B cell (primary cell): ENCODE data around the gene HEPACAM. TPM values are rescaled to one million over a fixed set of nuclear protein-coding genes. Genes with fewer than 3 reads are reported as not detected.

Experiments used
- ATAC-seq: fragments of 200-7000 bp; cut with Tn5 transposase; one replicate; pipeline ENCODE4 v1.10.0; 2021; ENCODE audit warnings: low read depth, mild to moderate bottlenecking, moderate number of reproducible peaks, moderate library complexity
- CTCF ChIA-PET: fragments of 350-600 bp; sonication (Branson Sonifier 250); formaldehyde crosslinking; loops from one replicate; lab custom pipeline; 2021; ENCODE audit warnings: antibody characterized with exemption, inconsistent platforms; lab: Charles Lee
- POLR2A ChIA-PET: fragments of 350-600 bp; sonication (Branson Sonifier 250); formaldehyde crosslinking; loops from one replicate; lab custom pipeline; 2021; ENCODE audit warnings: antibody characterized with exemption; lab: Charles Lee
- DNase-seq: peaks from one replicate; pipeline ENCODE4 v3.0.0; 2013
- H2AFZ ChIP-seq: 2 replicates; pipeline ENCODE4 v1.6.1; 2012; ENCODE audit warnings: mild to moderate bottlenecking, low read depth, low read length; ENCODE audit not compliant: insufficient read depth, poor library complexity, severe bottlenecking
- H3K27ac ChIP-seq, 2 donors: 1 replicate in 1 of 2; 2 replicates in 1 of 2; pipeline ENCODE4 v1.5.1; 2012 to 2013; ENCODE audit warnings: low read length in 2 of 2, mild to moderate bottlenecking in 2 of 2, moderate library complexity in 1 of 2
- H3K27me3 ChIP-seq, 4 experiments: fragments of 200-600 bp in 1 of 4; sonication (generic) in 1 of 4; replicated peaks in 1 of 4; 1 replicate in 2 of 4; 2 replicates in 2 of 4; pipeline versions ENCODE4 v1.6.1 to v1.7.0; 2013 to 2016; ENCODE audit warnings: low read length in 3 of 4, mild to moderate bottlenecking in 2 of 4, mixed read lengths in 1 of 4, moderate library complexity in 1 of 4; ENCODE audit not compliant: insufficient read depth in 4 of 4, control insufficient read depth in 3 of 4; ENCODE audit errors: control extremely low read depth in 1 of 4
- H3K36me3 ChIP-seq, 2 experiments: replicated peaks in 1 of 2; 1 replicate in 1 of 2; 2 replicates in 1 of 2; pipeline versions ENCODE4 v1.6.1 to v1.7.1; 2013; ENCODE audit warnings: low read length in 1 of 2; ENCODE audit not compliant: insufficient read depth in 2 of 2, control insufficient read depth in 1 of 2; ENCODE audit errors: control extremely low read depth in 1 of 2, extremely low read depth in 1 of 2
- H3K4me1 ChIP-seq, 2 donors: fragments of 200-600 bp in 1 of 2; sonication (generic) in 1 of 2; 1 replicate in 1 of 2; 2 replicates in 1 of 2; pipeline versions ENCODE4 v1.5.1 to v1.6.1; 2013 to 2017; ENCODE audit warnings: low read length in 2 of 2; ENCODE audit not compliant: control insufficient read depth in 2 of 2, insufficient read depth in 2 of 2
- H3K4me2 ChIP-seq: replicated peaks from 2 replicates; pipeline ENCODE3; 2012; ENCODE audit warnings: mild to moderate bottlenecking, low read depth, low read length; ENCODE audit not compliant: poor library complexity, severe bottlenecking
- H3K4me3 ChIP-seq, 5 experiments: fragments of 200-600 bp in 1 of 5; sonication (generic) in 1 of 5; 1 replicate in 3 of 5; 2 replicates in 2 of 5; pipeline versions ENCODE4 v1.5.1 to v1.7.0; 2011 to 2016; ENCODE audit warnings: low read length in 4 of 5, mild to moderate bottlenecking in 4 of 5, low read depth in 2 of 5, control low read depth in 1 of 5, moderate library complexity in 1 of 5; ENCODE audit not compliant: insufficient read depth in 1 of 5; ENCODE audit errors: control extremely low read depth in 1 of 5, extremely low read depth in 1 of 5
- H3K79me2 ChIP-seq: fragments of 200-600 bp; sonication (generic); one replicate; pipeline ENCODE4 v1.6.0; 2016; ENCODE audit warnings: low read length; ENCODE audit not compliant: control insufficient read depth, insufficient read depth
- H3K9ac ChIP-seq: fragments of 200-600 bp; sonication (generic); 2 replicates; pipeline ENCODE4 v1.6.1; 2017; ENCODE audit warnings: mild to moderate bottlenecking, low read length, moderate library complexity
- H3K9me3 ChIP-seq, 3 donors: one replicate each; pipeline versions ENCODE4 v1.6.1 to v1.7.1; 2013; ENCODE audit warnings: low read length in 2 of 3; ENCODE audit not compliant: control insufficient read depth in 2 of 3, insufficient read depth in 1 of 3; ENCODE audit errors: control extremely low read depth in 1 of 3
- H4K20me1 ChIP-seq: 2 replicates; pipeline ENCODE4 v1.6.0; 2012; ENCODE audit warnings: mild to moderate bottlenecking, low read length; ENCODE audit not compliant: insufficient read depth, control insufficient read depth, poor library complexity, severe bottlenecking
- H3K27ac Mint-ChIP-seq: one replicate; pipeline ENCODE4 v1.8.0; 2021; ENCODE audit warnings: mixed read lengths
- H3K27me3 Mint-ChIP-seq: one replicate; pipeline ENCODE4 v1.8.0; 2021; ENCODE audit warnings: mixed read lengths
- H3K4me1 Mint-ChIP-seq: one replicate; pipeline ENCODE4 v1.8.0; 2021; ENCODE audit warnings: mixed read lengths
- H3K4me3 Mint-ChIP-seq: one replicate; pipeline ENCODE4 v1.8.0; 2021; ENCODE audit warnings: mixed read lengths
- H3K9me3 Mint-ChIP-seq: one replicate; pipeline ENCODE4 v1.8.0; 2022; ENCODE audit warnings: mixed read lengths; ENCODE audit not compliant: insufficient read depth
- EZH2 ChIP-seq: IDR thresholded peaks from 2 replicates; pipeline ENCODE4 v1.6.1; 2012; ENCODE audit warnings: borderline replicate concordance, low read depth, mild to moderate bottlenecking, moderate library complexity, low read length; ENCODE audit not compliant: insufficient read depth, poor library complexity, severe bottlenecking
- WGBS: methylation state at CpG from one replicate; pipeline ENCODE4 v1.1.5; 2013; ENCODE audit warnings: missing lambda C conversion rate; ENCODE audit not compliant: insufficient coverage; 5-methylcytosine and 5-hydroxymethylcytosine counted together
- intact Hi-C: fragments of 100-400 bp; cut with micrococcal nuclease; formaldehyde crosslinking; loops from one replicate; pipeline ENCODE4 v1.10.0; 2022
- polyA plus RNA-seq: library from polyadenylated mRNA; depleted of rRNA; stranded (reverse); fragments of >200 nt; gene quantifications from 2 replicates; pipeline ENCODE4 v1.2.3, GENCODE V29; 2012
- total RNA-seq, 2 donors: library from RNA; stranded (reverse); fragments of 120-200 nt in 1 of 2; gene quantifications; 1 replicate in 1 of 2; 2 replicates in 1 of 2; pipeline versions ENCODE4 v1.2.3 to v1.2.4, GENCODE V29; 2013 to 2022
- TF ChIP-seq, protein P1 (sequence below): fragments of 200-600 bp; IDR thresholded peaks from one replicate; pipeline ENCODE4 v1.8.0; 2022; ENCODE audit warnings: antibody characterized with exemption, mild to moderate bottlenecking

Gene HEPACAM
- total and polyA plus RNA-seq, 2 donors (not counting 1 experiment from before 2014, with no cell fraction given), result not detected

GRCh38 chr11:124902616-124903015 is 33.2 kb downstream of the HEPACAM start:
- Histone ChIP-seq H3K79me2 (no peaks in the 10 kb centered on the region), H2AFZ (no peak overlapping the region), H3K27ac (no peak overlapping the region), H3K4me1 (no peaks in the 10 kb centered on the region), H4K20me1 (no peaks in the 10 kb centered on the region), H3K36me3 (no peaks in the 10 kb centered on the region), H3K9me3 (no peaks in the 10 kb centered on the region), H3K4me2 (no peak overlapping the region), H3K4me3 (no peak overlapping the region), H3K27me3 (peaks cover 0 to 3% (median 0%) of the 10 kb centered on the region in 4 experiments), H3K9ac (no peak overlapping the region)
- no peaks in the 10 kb centered on the region for H3K9me3 Mint-ChIP-seq
- H3K4me1 Mint-ChIP-seq, result no peaks in the 10 kb centered on the region
- ATAC-seq (no peak), DNase-seq (no peak)
- WGBS, result no CpG with 5 or more reads among the region's 1 CpG
- POLR2A ChIA-PET, result no interaction called here
- no peak overlapping the region for H3K4me3 Mint-ChIP-seq
- CTCF ChIA-PET, result no interaction called here
- H3K27ac Mint-ChIP-seq, result no peak overlapping the region
- peaks cover 44% of the 10 kb centered on the region for H3K27me3 Mint-ChIP-seq
- TF ChIP-seq EZH2, result no peak
- TF ChIP-seq, protein P1, sequence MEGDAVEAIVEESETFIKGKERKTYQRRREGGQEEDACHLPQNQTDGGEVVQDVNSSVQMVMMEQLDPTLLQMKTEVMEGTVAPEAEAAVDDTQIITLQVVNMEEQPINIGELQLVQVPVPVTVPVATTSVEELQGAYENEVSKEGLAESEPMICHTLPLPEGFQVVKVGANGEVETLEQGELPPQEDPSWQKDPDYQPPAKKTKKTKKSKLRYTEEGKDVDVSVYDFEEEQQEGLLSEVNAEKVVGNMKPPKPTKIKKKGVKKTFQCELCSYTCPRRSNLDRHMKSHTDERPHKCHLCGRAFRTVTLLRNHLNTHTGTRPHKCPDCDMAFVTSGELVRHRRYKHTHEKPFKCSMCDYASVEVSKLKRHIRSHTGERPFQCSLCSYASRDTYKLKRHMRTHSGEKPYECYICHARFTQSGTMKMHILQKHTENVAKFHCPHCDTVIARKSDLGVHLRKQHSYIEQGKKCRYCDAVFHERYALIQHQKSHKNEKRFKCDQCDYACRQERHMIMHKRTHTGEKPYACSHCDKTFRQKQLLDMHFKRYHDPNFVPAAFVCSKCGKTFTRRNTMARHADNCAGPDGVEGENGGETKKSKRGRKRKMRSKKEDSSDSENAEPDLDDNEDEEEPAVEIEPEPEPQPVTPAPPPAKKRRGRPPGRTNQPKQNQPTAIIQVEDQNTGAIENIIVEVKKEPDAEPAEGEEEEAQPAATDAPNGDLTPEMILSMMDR, result no peak
- intact Hi-C loops, result no loop called here

DNA sequence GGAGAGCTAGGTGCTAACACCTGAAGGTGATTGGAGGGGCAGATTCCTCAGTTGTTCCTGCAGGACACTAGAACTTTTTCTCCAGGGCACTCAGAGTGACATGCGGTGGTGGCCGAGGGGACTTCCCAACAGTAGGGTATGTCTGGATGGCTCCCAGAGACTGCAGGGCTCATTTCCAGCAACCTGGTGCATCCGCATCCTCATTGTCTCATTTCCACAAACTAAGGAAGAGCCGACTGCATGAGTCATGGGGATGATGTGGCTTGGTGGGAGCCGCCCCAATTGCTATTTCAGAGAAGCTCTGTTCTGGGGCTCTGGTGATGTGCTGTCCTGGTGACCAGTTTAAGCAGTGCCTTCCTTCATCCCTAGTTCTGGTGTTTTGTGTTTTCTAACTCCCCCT is 35.4 kb downstream of the HEPACAM start:
- ChIA-PET POLR2A (no interaction called here), CTCF (no interaction called here)
- ATAC-seq (no peak), DNase-seq (no peak)
- no peak overlapping the region for H3K9ac ChIP-seq
- no peaks in the 10 kb centered on the region for H3K79me2 ChIP-seq
- H3K36me3 ChIP-seq, result no peaks in the 10 kb centered on the region
- TF ChIP-seq EZH2, result no peak
- TF ChIP-seq, protein P1, result no peak
- H4K20me1 ChIP-seq, result no peaks in the 10 kb centered on the region
- H2AFZ ChIP-seq, result no peak overlapping the region
- H3K4me2 ChIP-seq, result no peak overlapping the region
- Mint-ChIP-seq H3K4me3 (no peak overlapping the region), H3K27me3 (peaks cover 49% of the 10 kb centered on the region), H3K27ac (no peak overlapping the region), H3K4me1 (no peaks in the 10 kb centered on the region), H3K9me3 (no peaks in the 10 kb centered on the region)
- H3K4me1 ChIP-seq, result no peaks in the 10 kb centered on the region
- intact Hi-C loops, result no loop called here
- no peaks in the 10 kb centered on the region for H3K9me3 ChIP-seq
- peaks cover 0 to 3% (median 0%) of the 10 kb centered on the region in 4 experiments for H3K27me3 ChIP-seq
- H3K27ac ChIP-seq, result no peak overlapping the region
- H3K4me3 ChIP-seq, result no peak overlapping the region
- WGBS, result 94% methylated on average over 2 of the region's 5 CpGs
